GM12878 (cell line): ENCODE measurements around the gene PITPNC1. TPM values are rescaled to one million over a fixed set of nuclear protein-coding genes. Genes with fewer than 3 reads are reported as not detected.
A peak's percentile ranks its signal among the peaks of the same experiment; 100 is the strongest.

Experiments used
- ATAC-seq: fragments of 200-7000 bp; cut with Tn5 transposase; 3 replicates; pipeline ENCODE4 v1.9.1; 2020; ENCODE audit warnings: mild to moderate bottlenecking, moderate library complexity
- BruUV-seq: library from RNA; stranded (reverse); fragments of 400-500 nt; replicated peaks from 2 replicates; lab custom pipeline; 2021; lab: Mats Ljungman, UMichigan
- CTCF ChIA-PET: fragments of 300-600 bp; sonication (Branson Sonifier 250); formaldehyde crosslinking; extraction: SDS; loops from one replicate; lab custom pipeline; 2021; ENCODE audit warnings: inconsistent platforms; lab: Yijun Ruan, JAX
- POLR2A ChIA-PET: fragments of 350-600 bp; formaldehyde crosslinking; extraction: SDS; loops from one replicate; lab custom pipeline; 2021; ENCODE audit warnings: inconsistent platforms; lab: Charles Lee
- RAD21 ChIA-PET: fragments of 300-600 bp; sonication (Branson Sonifier 250); formaldehyde crosslinking; loops from one replicate; lab custom pipeline; 2023; ENCODE audit warnings: antibody characterized with exemption; ENCODE audit not compliant: unreplicated experiment; lab: Charles Lee
- SMC1A ChIA-PET: fragments of 300-600 bp; sonication (Branson Sonifier 250); formaldehyde crosslinking; loops from one replicate; lab custom pipeline; 2023; ENCODE audit not compliant: unreplicated experiment, uncharacterized antibody; lab: Charles Lee
- DNase-seq: peaks from one replicate; pipeline ENCODE4 v3.0.0-alpha.2; 2011; ENCODE audit warnings: low read depth, low spot score
- FAIRE-seq: peaks from 3 replicates; lab custom pipeline; 2011; peaks lifted over from hg19 to GRCh38; lab: Jason Lieb, UNC
- H2AFZ ChIP-seq: 2 replicates; pipeline ENCODE4 v1.6.0; 2011; ENCODE audit warnings: low read depth, low read length, control low read depth; ENCODE audit not compliant: control insufficient read depth
- H3K27ac ChIP-seq: 2 replicates; pipeline ENCODE4 v1.5.1; 2011; ENCODE audit warnings: control low read depth; ENCODE audit not compliant: control insufficient read depth, insufficient read depth
- H3K27me3 ChIP-seq, 2 experiments: replicated peaks in 1 of 2; 2 replicates each; pipeline versions ENCODE4 v1.6.0 to v1.6.1; 2011; ENCODE audit warnings: low read length in 1 of 2; ENCODE audit not compliant: control insufficient read depth in 2 of 2, insufficient read depth in 2 of 2
- H3K36me3 ChIP-seq, 2 experiments: 2 replicates each; pipeline ENCODE4 v1.5.1; 2011; ENCODE audit warnings: low read length in 1 of 2; ENCODE audit not compliant: control insufficient read depth in 2 of 2, insufficient read depth in 2 of 2
- H3K4me1 ChIP-seq: 2 replicates; pipeline ENCODE4 v1.6.1; 2011; ENCODE audit warnings: mild to moderate bottlenecking, low read length, moderate library complexity, mixed read lengths; ENCODE audit not compliant: control insufficient read depth, insufficient read depth
- H3K4me2 ChIP-seq: 2 replicates; pipeline ENCODE4 v1.6.0; 2011; ENCODE audit warnings: control low read depth; ENCODE audit not compliant: control insufficient read depth, insufficient read depth
- H3K4me3 ChIP-seq: fragments of 200-600 bp; sonication (generic); 2 replicates; pipeline ENCODE4 v1.5.1; 2016
- H3K79me2 ChIP-seq: 2 replicates; pipeline ENCODE4 v1.6.0; 2011; ENCODE audit warnings: low read length; ENCODE audit not compliant: control insufficient read depth, insufficient read depth
- H3K9ac ChIP-seq: 2 replicates; pipeline ENCODE4 v1.8.0; 2011; ENCODE audit warnings: low read length, control low read depth, mixed read lengths; ENCODE audit not compliant: control insufficient read depth, insufficient read depth
- H3K9me3 ChIP-seq: replicated peaks from 3 replicates; pipeline ENCODE4 v1.5.1; 2011; ENCODE audit warnings: mild to moderate bottlenecking, low read length; ENCODE audit not compliant: control insufficient read depth, insufficient read depth
- H4K20me1 ChIP-seq: 2 replicates; pipeline ENCODE4 v1.6.0; 2011; ENCODE audit not compliant: control insufficient read depth, insufficient read depth
- BCL3 ChIP-seq: IDR thresholded peaks from 2 replicates; pipeline ENCODE4 v1.6.1; 2011; ENCODE audit warnings: borderline replicate concordance, low read depth, mild to moderate bottlenecking, moderate library complexity, low read length; ENCODE audit not compliant: insufficient read depth, poor library complexity, severe bottlenecking
- CREB1 ChIP-seq: IDR thresholded peaks from 2 replicates; pipeline ENCODE4 v1.6.1; 2012; ENCODE audit warnings: low read depth, mild to moderate bottlenecking, inconsistent platforms
- EED ChIP-seq: sonication (generic); IDR thresholded peaks from 2 replicates; pipeline ENCODE4 v1.6.1; 2016; ENCODE audit warnings: antibody characterized with exemption, low read depth
- EGR1 ChIP-seq, 2 experiments: IDR thresholded peaks; 1 replicate in 1 of 2; 2 replicates in 1 of 2; pipeline ENCODE4 v1.6.1; 2011 to 2012; ENCODE audit warnings: low read depth in 2 of 2, low read length in 2 of 2, borderline replicate concordance in 1 of 2, mild to moderate bottlenecking in 1 of 2, moderate library complexity in 1 of 2
- ETV6 ChIP-seq, 2 experiments: fragments of 450-650 bp in 1 of 2; IDR thresholded peaks in 1 of 2; conservative IDR thresholded peaks in 1 of 2; 2 replicates each; pipeline ENCODE4 v1.6.1; 2014; ENCODE audit warnings: antibody characterized with exemption in 1 of 2, borderline replicate concordance in 1 of 2, low read depth in 1 of 2, mild to moderate bottlenecking in 1 of 2, moderate library complexity in 1 of 2
- GABPA ChIP-seq: IDR thresholded peaks from 2 replicates; pipeline ENCODE4 v1.6.1; 2014; ENCODE audit warnings: antibody characterized with exemption, low read depth, mild to moderate bottlenecking, inconsistent platforms
- IRF5 ChIP-seq: fragments of 450-650 bp; IDR thresholded peaks from 2 replicates; pipeline ENCODE4 v1.6.1; 2017; ENCODE audit warnings: borderline replicate concordance
- NR2C1 ChIP-seq: fragments of 450-650 bp; IDR thresholded peaks from 2 replicates; pipeline ENCODE4 v1.6.1; 2017; ENCODE audit warnings: antibody characterized with exemption, mild to moderate bottlenecking, moderate library complexity
- RCOR1 ChIP-seq: conservative IDR thresholded peaks from 2 replicates; pipeline ENCODE4 v1.6.1; 2012; ENCODE audit warnings: low read depth, low read length, improper control_type of control experiment
- RUNX3 ChIP-seq: IDR thresholded peaks from 2 replicates; pipeline ENCODE4 v1.6.1; 2012; ENCODE audit warnings: low read length, inconsistent platforms
- SP1 ChIP-seq: IDR thresholded peaks from one replicate; pipeline ENCODE4 v1.6.1; 2011; ENCODE audit warnings: low read depth, low read length
- whole genome bisulfite sequencing: methylation state at CpG from one replicate; pipeline ENCODE4 v1.1.6; 2016; ENCODE audit warnings: low lambda C conversion rate; ENCODE audit not compliant: insufficient replicate concordance, insufficient coverage; ENCODE audit errors: missing lambda C conversion rate; 5-methylcytosine and 5-hydroxymethylcytosine counted together
- in situ Hi-C: fragments of 300-500 bp; cut with MboI; formaldehyde crosslinking; loops from 9 replicates; pipeline ENCODE4 v1.14.3; 2018; ENCODE audit warnings: mixed read lengths
- intact Hi-C: fragments of 100-400 bp; cut with micrococcal nuclease; formaldehyde crosslinking; loops from one replicate; pipeline ENCODE4 v1.14.2; 2022; ENCODE audit not compliant: unreplicated experiment
- polyA plus RNA-seq, 11 experiments: library from polyadenylated mRNA; depleted of rRNA in 4 of 11; unstranded in 6 of 11; stranded (reverse) in 5 of 11; fragments of >200 nt; fragmentation: Nextera tagmentation in 4 of 11; fragmentation: Illumina TruSeq in 1 of 11; extraction: Ambion mirVana in 4 of 11; extraction: Trizol in 1 of 11; gene quantifications; 1 replicate in 1 of 11; 2 replicates in 10 of 11; pipeline versions ENCODE4 v1.2.1 to v1.2.3, GENCODE V29; 2011 to 2016; ENCODE audit warnings: inconsistent platforms in 2 of 11, missing spikeins in 2 of 11, low read depth in 1 of 11
- total RNA-seq, 4 experiments: library from RNA; depleted of rRNA in 3 of 4; stranded (reverse); fragments of >200 nt in 3 of 4; fragmentation: Illumina TruSeq in 1 of 4; extraction: Trizol in 1 of 4; gene quantifications; 2 replicates each; pipeline versions ENCODE4 v1.2.1 to v1.2.3, GENCODE V29; 2013 to 2021

The PITPNC1 gene
- total and polyA plus RNA-seq, 10 of the 15 experiments (the other 5 are each of a cell fraction or from before 2014, with no cell fraction given), result 12.2 to 62.4 (median 47.3) TPM

- TF ChIP-seq IRF5, result no peak
- TF ChIP-seq RUNX3, result no peak
- TF ChIP-seq NR2C1, result no peak
- TF ChIP-seq BCL3, result no peak
- no peak for TF ChIP-seq RCOR1
- no peak for TF ChIP-seq SP1
Measured at GRCh38 chr17:67548693-67549092, 171.6 kb downstream of the PITPNC1 start (continued).

GRCh38 chr17:67549820-67550219 is 172.7 kb downstream of the PITPNC1 start:
- BruUV-seq, result no TSS peak
- TF ChIP-seq GABPA, result peak; percentile 33; the same call in 1 of the 2 replicates
- peak in 1 of 2 experiments; percentile 34; a peak in 1 of 4 replicates for TF ChIP-seq ETV6 (conservative IDR thresholded peaks at IDR 0.05 in 1 of 2, IDR thresholded peaks at IDR 0.05 in 1 of 2; ENCODE audit: borderline replicate concordance in 1 of 2, low read depth in 1 of 2)
- TF ChIP-seq CREB1, result peak; percentile 51; the same call in 1 of the 2 replicates
- 0 out of 2 replicates have a peak, but pooled peaks have one; percentile 19 for TF ChIP-seq EED
- TF ChIP-seq EGR1 (IDR thresholded peaks at IDR 0.05; ENCODE audit: borderline replicate concordance in 1 of 2, low read depth in 2 of 2, low read length in 2 of 2), result no peak
- no peak overlapping the region for H3K27ac ChIP-seq
- H3K4me2 ChIP-seq, result no peak overlapping the region
- H3K4me1 ChIP-seq, result peaks cover 22% of the 10 kb centered on the region
- in situ Hi-C loops (no loop called here), intact Hi-C loops (no loop called here)
- WGBS, result 90% methylated on average over 9 of the region's 9 CpGs
- FAIRE-seq, result no peak
- ChIA-PET SMC1A (interaction anchor here (1.4 kb wide), 2 partner anchors 19 to 52 kb away, joined by 3 to 7 read pairs; no protein-coding TSS in a partner anchor), CTCF (interaction anchor here (1.8 to 2.8 kb wide), 2 partner anchors 10 to 19 kb away, joined by 6 to 14 read pairs; no protein-coding TSS in a partner anchor), RAD21 (interaction anchor here (1.0 kb wide), 1 partner anchor 19 kb away, joined by 3 read pairs; no protein-coding TSS in a partner anchor), POLR2A (no interaction called here)
- H3K9ac ChIP-seq, result no peak overlapping the region
- DNase-seq, result no peak
- no peak overlapping the region for H2AFZ ChIP-seq
- no peaks in the 10 kb centered on the region; the same call in none of the 2 replicates for H3K79me2 ChIP-seq
- H3K27me3 ChIP-seq, result no peaks in the 10 kb centered on the region
- H3K4me3 ChIP-seq, result no peak overlapping the region
- H3K9me3 ChIP-seq, result no peaks in the 10 kb centered on the region
- peaks cover 0 to 12% of the 10 kb centered on the region in 2 experiments; a peak in 1 of 4 replicates for H3K36me3 ChIP-seq
- no peaks in the 10 kb centered on the region for H4K20me1 ChIP-seq
- ATAC-seq, result no peak
